Measurements from ENCODE around the gene NCLN.
"Not testable (repeated sequence)": the region's sequence is repeated elsewhere in the genome, so short reads cannot be mapped to it uniquely, and the experiment has no call there.

NCLN gene

GRCh38 chr19:3154957-3155736, 30.6 kb upstream of the NCLN start:
- peak; percentile 50 to 56 for DNase-seq (ENCODE audit: low read depth in 2 of 2)

- DNase-seq (ENCODE audit: low read depth in 2 of 2): no peak
Measured at GRCh38 chr19:3157096-3157845, 28.5 kb upstream of the NCLN start.

- DNase-seq (ENCODE audit: low read depth in 2 of 2): no peak
Measured at GRCh38 chr19:3159565-3159964, 26.2 kb upstream of the NCLN start.

- DNase-seq (ENCODE audit: low read depth in 2 of 2): no peak
Measured at GRCh38 chr19:3160219-3160618, 25.5 kb upstream of the NCLN start.

GRCh38 chr19:3161453-3161852, 24.3 kb upstream of the NCLN start:
- no peak for DNase-seq (ENCODE audit: low read depth in 2 of 2)

GRCh38 chr19:3162418-3163229, 23.1 kb upstream of the NCLN start:
- DNase-seq (ENCODE audit: low read depth in 2 of 2): no peak

- peak in 1 of 2 donors; percentile 36 for DNase-seq (ENCODE audit: low read depth in 2 of 2)
Measured at GRCh38 chr19:3163230-3163886, 22.4 kb upstream of the NCLN start.

- no peak for DNase-seq (ENCODE audit: low read depth in 2 of 2)
Measured at GRCh38 chr19:3163943-3164342, 21.8 kb upstream of the NCLN start.

- no peak for DNase-seq (ENCODE audit: low read depth in 2 of 2)
Measured at GRCh38 chr19:3167533-3168272, 18.0 kb upstream of the NCLN start.

- DNase-seq (ENCODE audit: low read depth in 2 of 2): no peak
Measured at GRCh38 chr19:3171894-3172672, 13.6 kb upstream of the NCLN start.

GRCh38 chr19:3172673-3173000, 13.1 kb upstream of the NCLN start:
- not testable (repeated sequence) for DNase-seq (ENCODE audit: low read depth in 2 of 2)

GRCh38 chr19:3175781-3176714, 9.7 kb upstream of the NCLN start:
- DNase-seq (ENCODE audit: low read depth in 2 of 2): no peak

- peak in 1 of 2 donors; percentile 49 for DNase-seq (ENCODE audit: low read depth in 2 of 2)
Measured at GRCh38 chr19:3176715-3177501, 8.8 kb upstream of the NCLN start.

GRCh38 chr19:3178377-3178972, 7.3 kb upstream of the NCLN start, which contains the start of gene S1PR4:
TSS of gene S1PR4 (plus strand) at chr19:3178769. CDS start at chr19:3178793, 24 bp downstream.
- DNase-seq (ENCODE audit: low read depth in 2 of 2): peak in 1 of 2 donors; percentile 34

- no peak for DNase-seq (ENCODE audit: low read depth in 2 of 2)
Measured at GRCh38 chr19:3178973-3179738, 6.6 kb upstream of the NCLN start.

- DNase-seq (ENCODE audit: low read depth in 2 of 2): no peak
Measured at GRCh38 chr19:3179739-3180293, 5.9 kb upstream of the NCLN start.

Measured in stimulated activated CD4-positive, alpha-beta T cell treated with anti-CD3 and anti-CD28 coated beads, Interleukin-1b, Interleukin-23, amount 100 ng/mL, for 1 hour (primary cell).